ENCODE measurements around the gene THYN1. TPM values are rescaled to one million over a fixed set of nuclear protein-coding genes. Genes with fewer than 3 reads are reported as not detected.

Gene THYN1
- total RNA-seq, 4 donors from 2014 or later = 16.1 to 39.3 (median 33.2) TPM

DNA sequence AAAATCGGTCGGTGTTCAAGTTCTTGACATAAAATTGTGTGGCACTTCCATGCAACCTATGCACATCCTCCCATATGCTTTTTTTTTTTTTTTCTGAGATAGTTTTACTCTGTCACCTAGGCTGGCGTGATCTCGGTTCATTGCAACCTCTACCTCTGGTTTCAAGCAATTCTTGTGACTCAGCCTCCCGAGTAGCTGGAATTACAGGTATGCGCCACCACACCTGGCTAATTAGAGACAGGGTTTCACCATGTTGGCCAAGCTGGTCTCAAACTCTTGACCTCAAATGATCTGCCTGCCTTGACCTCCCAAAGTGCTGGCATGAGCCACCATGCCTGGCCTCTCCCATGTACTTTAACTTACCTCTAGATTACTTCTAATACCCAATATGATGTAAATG, 38.0 kb upstream of the THYN1 start:
- TF ChIP-seq POLR2A (IDR thresholded peaks at IDR 0.05) (no peak), POLR2AphosphoS5 (IDR thresholded peaks at IDR 0.05) (no peak), EP300 (IDR thresholded peaks at IDR 0.05; ENCODE audit: low read depth) (no peak)
- TF ChIP-seq, protein P1, sequence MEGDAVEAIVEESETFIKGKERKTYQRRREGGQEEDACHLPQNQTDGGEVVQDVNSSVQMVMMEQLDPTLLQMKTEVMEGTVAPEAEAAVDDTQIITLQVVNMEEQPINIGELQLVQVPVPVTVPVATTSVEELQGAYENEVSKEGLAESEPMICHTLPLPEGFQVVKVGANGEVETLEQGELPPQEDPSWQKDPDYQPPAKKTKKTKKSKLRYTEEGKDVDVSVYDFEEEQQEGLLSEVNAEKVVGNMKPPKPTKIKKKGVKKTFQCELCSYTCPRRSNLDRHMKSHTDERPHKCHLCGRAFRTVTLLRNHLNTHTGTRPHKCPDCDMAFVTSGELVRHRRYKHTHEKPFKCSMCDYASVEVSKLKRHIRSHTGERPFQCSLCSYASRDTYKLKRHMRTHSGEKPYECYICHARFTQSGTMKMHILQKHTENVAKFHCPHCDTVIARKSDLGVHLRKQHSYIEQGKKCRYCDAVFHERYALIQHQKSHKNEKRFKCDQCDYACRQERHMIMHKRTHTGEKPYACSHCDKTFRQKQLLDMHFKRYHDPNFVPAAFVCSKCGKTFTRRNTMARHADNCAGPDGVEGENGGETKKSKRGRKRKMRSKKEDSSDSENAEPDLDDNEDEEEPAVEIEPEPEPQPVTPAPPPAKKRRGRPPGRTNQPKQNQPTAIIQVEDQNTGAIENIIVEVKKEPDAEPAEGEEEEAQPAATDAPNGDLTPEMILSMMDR (IDR thresholded peaks at IDR 0.05) = no peak
- H3K27me3 ChIP-seq = no peaks in the 10 kb centered on the region
- no peaks in the 10 kb centered on the region for H3K9me3 ChIP-seq
- in situ Hi-C loops (cut with MboI; ENCODE audit: low pct_ligation_motif_present in 1 of 4, low pct_unique_long_range_greater_than_20kb in 1 of 4, low sequenced_read_pairs in 3 of 4) (no loop called here), intact Hi-C loops (cut with DNase I; ENCODE audit: low total_unique reads) (no loop called here)
- H3K4me1 ChIP-seq = no peaks in the 10 kb centered on the region
- H3K27ac ChIP-seq = no peak overlapping the region
- H3K4me3 ChIP-seq = no peak overlapping the region
- WGBS, 2 donors (ENCODE audit: low coverage in 1 of 2) = 83% methylated on average over 6 of the region's 6 CpGs; no CpG with 5 or more reads in 1 of the 2 donors
- DNase-seq = no peak
- no peaks in the 10 kb centered on the region for H3K36me3 ChIP-seq

DNA sequence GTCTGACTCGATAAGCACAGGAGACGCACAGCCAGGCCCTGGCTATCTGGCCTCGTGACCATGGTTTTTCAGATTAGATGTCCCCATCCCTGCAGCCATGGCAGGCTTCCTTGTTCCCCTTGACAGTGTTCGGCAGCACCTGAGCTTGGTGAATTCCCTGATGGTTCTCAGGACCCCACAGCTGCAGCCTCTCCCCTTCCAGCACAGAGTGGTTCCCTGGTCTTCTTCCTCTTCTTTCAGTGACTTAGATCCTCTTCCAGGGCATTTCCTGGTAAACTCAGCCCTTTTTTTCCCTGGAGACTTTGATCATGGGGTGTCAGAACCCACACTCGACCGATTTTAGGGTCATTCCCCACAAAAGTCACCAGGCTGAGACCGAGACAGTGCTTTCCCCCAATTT, 37.5 kb upstream of the THYN1 start:
- intact Hi-C loops (cut with DNase I; ENCODE audit: low total_unique reads) (no loop called here), in situ Hi-C loops (cut with MboI; ENCODE audit: low pct_ligation_motif_present in 1 of 4, low pct_unique_long_range_greater_than_20kb in 1 of 4, low sequenced_read_pairs in 3 of 4) (no loop called here)
- no peaks in the 10 kb centered on the region for H3K27me3 ChIP-seq
- WGBS, 2 donors (ENCODE audit: low coverage in 1 of 2) = 81 to 83% methylated on average over 4 to 7 of the region's 7 CpGs
- H3K4me1 ChIP-seq = no peaks in the 10 kb centered on the region
- H3K9me3 ChIP-seq = no peaks in the 10 kb centered on the region
- no peak overlapping the region for H3K27ac ChIP-seq
- no peak for DNase-seq
- H3K4me3 ChIP-seq = no peak overlapping the region
- no peaks in the 10 kb centered on the region for H3K36me3 ChIP-seq
- TF ChIP-seq EP300 (IDR thresholded peaks at IDR 0.05; ENCODE audit: low read depth) (no peak), POLR2A (IDR thresholded peaks at IDR 0.05) (no peak), POLR2AphosphoS5 (IDR thresholded peaks at IDR 0.05) (no peak)
- TF ChIP-seq, protein P1 (IDR thresholded peaks at IDR 0.05) = no peak

DNA sequence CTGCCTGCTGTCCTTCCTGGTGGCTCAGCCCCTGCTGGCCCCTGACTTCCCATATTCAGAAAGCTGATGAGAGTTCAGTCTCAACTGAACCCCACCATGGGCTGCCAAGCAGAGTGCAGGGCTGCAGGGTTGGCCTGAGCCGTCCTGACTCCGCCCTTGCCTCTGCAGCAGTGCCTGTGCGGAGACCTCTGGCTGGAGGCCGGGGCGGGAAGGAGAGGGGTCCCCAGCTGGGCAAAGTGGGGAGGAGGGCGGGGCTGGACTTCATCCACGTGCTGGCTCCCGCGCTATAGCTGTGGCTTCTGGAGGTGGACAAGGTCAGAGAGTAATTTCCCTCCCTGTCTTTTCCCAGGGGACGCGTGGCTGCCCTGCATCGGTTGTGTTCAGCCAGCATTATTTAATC, 36.6 kb upstream of the THYN1 start:
- no peaks in the 10 kb centered on the region for H3K4me1 ChIP-seq
- no peaks in the 10 kb centered on the region for H3K27me3 ChIP-seq
- H3K4me3 ChIP-seq = no peak overlapping the region
- H3K9me3 ChIP-seq = no peaks in the 10 kb centered on the region
- no peaks in the 10 kb centered on the region for H3K36me3 ChIP-seq
- no peak overlapping the region for H3K27ac ChIP-seq
- WGBS, 2 donors (ENCODE audit: low coverage in 1 of 2) = 50 to 59% methylated on average over 2 to 12 of the region's 12 CpGs
- intact Hi-C loops (cut with DNase I; ENCODE audit: low total_unique reads) (no loop called here), in situ Hi-C loops (cut with MboI; ENCODE audit: low pct_ligation_motif_present in 1 of 4, low pct_unique_long_range_greater_than_20kb in 1 of 4, low sequenced_read_pairs in 3 of 4) (no loop called here)
- no peak for TF ChIP-seq POLR2A (IDR thresholded peaks at IDR 0.05)
- TF ChIP-seq EP300 (IDR thresholded peaks at IDR 0.05; ENCODE audit: low read depth) = no peak
- no peak for DNase-seq

DNA sequence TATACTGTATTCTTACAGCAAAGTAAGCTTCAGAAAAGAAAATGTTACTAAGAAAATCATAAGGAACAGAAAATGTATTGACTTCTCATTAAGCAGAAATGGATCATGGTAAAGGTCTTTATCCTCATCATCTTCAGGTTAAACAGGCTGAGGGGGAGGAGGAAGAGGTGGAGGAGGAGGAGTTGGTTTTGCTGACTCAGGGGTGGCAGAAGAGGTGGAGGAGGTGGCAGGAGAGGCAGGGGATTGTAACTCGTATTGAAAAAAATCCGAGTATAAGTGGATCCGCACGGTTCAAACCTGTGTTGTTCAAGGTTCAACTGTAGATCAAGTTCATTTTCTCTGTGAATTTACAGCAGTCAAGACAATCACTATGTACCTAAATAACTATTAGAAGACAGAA, 36.0 kb upstream of the THYN1 start:
- Histone ChIP-seq H3K4me1 (no peaks in the 10 kb centered on the region), H3K27me3 (no peaks in the 10 kb centered on the region), H3K27ac (no peak overlapping the region), H3K4me3 (no peak overlapping the region), H3K36me3 (no peaks in the 10 kb centered on the region), H3K9me3 (no peaks in the 10 kb centered on the region)
- no peak for TF ChIP-seq POLR2AphosphoS5 (IDR thresholded peaks at IDR 0.05)
- TF ChIP-seq EP300 (IDR thresholded peaks at IDR 0.05; ENCODE audit: low read depth) = no peak
- TF ChIP-seq POLR2A (IDR thresholded peaks at IDR 0.05) = no peak
- TF ChIP-seq, protein P1 (IDR thresholded peaks at IDR 0.05) = no peak
- intact Hi-C loops (cut with DNase I; ENCODE audit: low total_unique reads) (no loop called here), in situ Hi-C loops (cut with MboI; ENCODE audit: low pct_ligation_motif_present in 1 of 4, low pct_unique_long_range_greater_than_20kb in 1 of 4, low sequenced_read_pairs in 3 of 4) (no loop called here)
- DNase-seq = no peak
- WGBS, 2 donors (ENCODE audit: low coverage in 1 of 2) = 68 to 83% methylated on average over 4 of the region's 4 CpGs

DNA sequence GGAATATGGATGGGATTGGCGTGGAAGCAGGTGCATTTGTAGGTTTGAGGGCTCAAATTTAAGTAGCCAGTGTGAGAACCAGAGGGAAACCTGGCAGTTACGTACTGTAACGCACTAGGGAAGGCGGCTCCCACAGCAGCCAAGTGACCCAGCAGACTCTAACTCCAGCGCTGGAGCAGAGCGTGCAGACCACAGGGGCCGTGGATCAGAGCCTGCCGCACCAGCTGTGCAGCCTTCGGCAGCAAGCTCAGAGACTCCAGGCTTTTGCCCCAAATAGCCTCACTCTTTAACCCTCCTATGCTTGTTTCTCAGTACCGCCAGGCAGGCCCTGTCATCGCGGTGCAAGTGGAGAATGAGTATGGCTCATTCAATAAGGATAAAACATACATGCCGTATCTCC, 35.3 kb upstream of the THYN1 start:
- H3K4me3 ChIP-seq = no peak overlapping the region
- H3K27ac ChIP-seq = no peak overlapping the region

More for the DNA sequence above, 35.3 kb upstream of the THYN1 start:
- H3K9me3 ChIP-seq = no peaks in the 10 kb centered on the region
- WGBS, 2 donors (ENCODE audit: low coverage in 1 of 2) = 92 to 94% methylated on average over 6 to 13 of the region's 13 CpGs
- no peaks in the 10 kb centered on the region for H3K4me1 ChIP-seq
- in situ Hi-C loops (cut with MboI; ENCODE audit: low pct_ligation_motif_present in 1 of 4, low pct_unique_long_range_greater_than_20kb in 1 of 4, low sequenced_read_pairs in 3 of 4) = no loop called here
- DNase-seq = no peak
- TF ChIP-seq POLR2A (IDR thresholded peaks at IDR 0.05) = no peak
- no peak for TF ChIP-seq EP300 (IDR thresholded peaks at IDR 0.05; ENCODE audit: low read depth)
- TF ChIP-seq POLR2AphosphoS5 (IDR thresholded peaks at IDR 0.05) = no peak
- TF ChIP-seq, protein P1 (IDR thresholded peaks at IDR 0.05) = no peak
- no peaks in the 10 kb centered on the region for H3K27me3 ChIP-seq
- H3K36me3 ChIP-seq = no peaks in the 10 kb centered on the region
- intact Hi-C loops (cut with DNase I; ENCODE audit: low total_unique reads) = no loop called here

Measured in transverse colon (tissue), 4 donors.